Fibroblast of villous mesenchyme (primary cell): ENCODE data around the gene TNFRSF1B. TPM values are rescaled to one million over a fixed set of nuclear protein-coding genes. Genes with fewer than 3 reads are reported as not detected.

Experiments used
- DNase-seq: peaks from one replicate; pipeline ENCODE4 v3.0.0-alpha.2; 2010; ENCODE audit warnings: low read depth
- H3K4me3 ChIP-seq: 2 replicates; pipeline ENCODE4 v1.5.1; 2011; ENCODE audit warnings: low read depth, mild to moderate bottlenecking, low read length
- total RNA-seq: library from RNA; depleted of rRNA; stranded (reverse); fragments of >200 nt; gene quantifications from 2 replicates; pipeline ENCODE4 v1.2.3, GENCODE V29; 2012
- TF ChIP-seq, protein P1 (sequence below): IDR thresholded peaks from 2 replicates; pipeline ENCODE4 v1.5.1; 2012; ENCODE audit warnings: low read depth, mild to moderate bottlenecking, low read length; ENCODE audit not compliant: insufficient read depth

Gene TNFRSF1B
- total RNA-seq, 1 donor, result 25.9 TPM

DNA sequence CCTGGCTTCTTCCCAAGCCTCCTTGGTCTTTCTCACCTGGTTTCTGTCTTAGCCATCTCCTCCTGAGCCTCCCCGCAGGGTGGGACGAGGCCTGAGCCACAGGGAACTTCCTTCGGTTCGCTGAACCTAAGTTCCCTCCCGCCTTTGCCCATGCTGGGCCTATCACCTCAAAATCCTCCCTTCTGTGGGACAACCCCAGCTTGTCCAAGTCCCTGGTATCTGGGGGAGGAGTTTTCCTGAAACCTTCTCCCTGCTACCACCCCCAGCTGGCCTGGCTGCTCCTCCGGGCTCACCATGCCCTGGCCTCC, 35.4 kb downstream of the TNFRSF1B start:
- H3K4me3 ChIP-seq, result no peak overlapping the region
- no peak for DNase-seq
- TF ChIP-seq, protein P1, sequence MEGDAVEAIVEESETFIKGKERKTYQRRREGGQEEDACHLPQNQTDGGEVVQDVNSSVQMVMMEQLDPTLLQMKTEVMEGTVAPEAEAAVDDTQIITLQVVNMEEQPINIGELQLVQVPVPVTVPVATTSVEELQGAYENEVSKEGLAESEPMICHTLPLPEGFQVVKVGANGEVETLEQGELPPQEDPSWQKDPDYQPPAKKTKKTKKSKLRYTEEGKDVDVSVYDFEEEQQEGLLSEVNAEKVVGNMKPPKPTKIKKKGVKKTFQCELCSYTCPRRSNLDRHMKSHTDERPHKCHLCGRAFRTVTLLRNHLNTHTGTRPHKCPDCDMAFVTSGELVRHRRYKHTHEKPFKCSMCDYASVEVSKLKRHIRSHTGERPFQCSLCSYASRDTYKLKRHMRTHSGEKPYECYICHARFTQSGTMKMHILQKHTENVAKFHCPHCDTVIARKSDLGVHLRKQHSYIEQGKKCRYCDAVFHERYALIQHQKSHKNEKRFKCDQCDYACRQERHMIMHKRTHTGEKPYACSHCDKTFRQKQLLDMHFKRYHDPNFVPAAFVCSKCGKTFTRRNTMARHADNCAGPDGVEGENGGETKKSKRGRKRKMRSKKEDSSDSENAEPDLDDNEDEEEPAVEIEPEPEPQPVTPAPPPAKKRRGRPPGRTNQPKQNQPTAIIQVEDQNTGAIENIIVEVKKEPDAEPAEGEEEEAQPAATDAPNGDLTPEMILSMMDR, result no peak

DNA sequence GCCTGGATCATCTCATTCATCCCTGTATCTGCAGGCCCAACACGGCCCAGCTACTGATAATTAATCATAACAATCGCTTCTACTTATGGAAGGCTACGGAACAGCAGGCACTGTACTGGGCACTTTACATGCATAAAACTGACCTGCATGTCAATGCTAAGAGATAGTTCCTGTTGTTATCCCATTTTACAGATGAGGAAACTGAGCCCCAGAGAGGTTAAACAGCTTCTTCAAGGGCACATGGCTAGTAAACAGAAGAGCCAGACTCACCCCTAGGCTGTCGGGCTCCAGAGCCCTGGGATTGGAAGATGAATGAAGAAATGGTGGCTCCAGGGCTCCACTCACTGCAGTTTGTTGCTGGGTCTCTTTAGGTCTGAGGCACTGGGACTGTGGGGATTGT, 35.8 kb downstream of the TNFRSF1B start:
- TF ChIP-seq, protein P1, result no peak
- H3K4me3 ChIP-seq, result no peak overlapping the region
- no peak for DNase-seq

DNA sequence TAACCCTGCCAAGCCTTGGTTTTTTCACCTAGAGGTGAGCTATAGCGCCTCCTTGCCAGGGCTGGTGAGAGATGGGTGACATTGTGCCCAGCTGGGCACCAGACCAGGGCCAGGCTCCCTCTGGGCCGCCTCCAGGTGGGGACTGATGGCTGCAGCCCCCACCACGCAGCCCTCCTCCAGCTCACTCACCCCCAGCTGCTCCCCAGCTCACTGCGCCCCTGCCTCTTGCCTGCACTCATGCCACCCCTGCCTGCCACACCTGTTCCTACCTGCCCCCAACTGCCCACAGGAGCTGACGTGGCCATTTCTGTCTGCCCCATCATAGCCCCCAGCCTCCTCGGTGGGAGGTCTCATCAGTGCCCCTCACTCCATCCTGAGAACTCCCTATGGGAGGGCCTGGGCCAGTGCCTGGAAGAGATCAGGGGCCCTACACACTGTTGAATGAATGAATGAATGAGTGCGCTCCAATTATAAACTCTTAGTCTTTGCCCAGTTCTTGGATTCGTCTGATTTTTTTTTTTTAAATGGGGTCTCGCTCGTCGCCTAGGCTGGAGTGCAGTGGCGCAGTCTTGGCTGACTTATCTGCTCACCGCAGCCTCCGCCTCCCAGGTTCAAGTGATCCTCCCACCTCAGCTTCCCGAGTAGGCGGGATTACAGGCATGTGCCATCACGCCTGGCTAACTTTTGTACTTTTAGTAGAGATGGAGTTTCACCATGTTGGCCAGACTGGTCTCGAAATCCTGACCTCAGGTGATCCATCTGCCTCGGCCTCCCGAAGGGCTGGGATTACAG, 36.6 kb downstream of the TNFRSF1B start:
- no peak overlapping the region for H3K4me3 ChIP-seq
- TF ChIP-seq, protein P1, result no peak
- no peak for DNase-seq

DNA sequence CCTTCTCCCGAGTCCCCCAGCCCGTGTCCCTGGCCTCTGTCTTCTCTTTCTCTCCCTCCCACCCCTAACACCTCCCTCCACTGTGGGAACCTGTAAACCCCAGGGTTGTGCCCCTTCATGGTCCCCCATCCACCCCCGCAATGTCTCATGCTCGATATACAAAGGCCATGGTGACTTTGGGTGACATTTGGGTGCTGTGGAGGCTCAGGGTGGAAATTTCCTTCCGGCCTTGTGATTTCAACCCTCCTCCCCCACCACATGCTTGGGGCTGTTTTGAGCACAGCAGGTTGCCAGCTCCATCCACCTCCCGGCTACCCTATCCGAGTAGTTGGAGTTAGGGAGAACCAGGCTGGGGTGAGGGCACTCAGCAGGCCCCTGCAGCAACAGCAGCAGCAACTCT, 37.3 kb downstream of the TNFRSF1B start:
- TF ChIP-seq, protein P1, result no peak
- DNase-seq, result no peak
- no peak overlapping the region for H3K4me3 ChIP-seq

DNA sequence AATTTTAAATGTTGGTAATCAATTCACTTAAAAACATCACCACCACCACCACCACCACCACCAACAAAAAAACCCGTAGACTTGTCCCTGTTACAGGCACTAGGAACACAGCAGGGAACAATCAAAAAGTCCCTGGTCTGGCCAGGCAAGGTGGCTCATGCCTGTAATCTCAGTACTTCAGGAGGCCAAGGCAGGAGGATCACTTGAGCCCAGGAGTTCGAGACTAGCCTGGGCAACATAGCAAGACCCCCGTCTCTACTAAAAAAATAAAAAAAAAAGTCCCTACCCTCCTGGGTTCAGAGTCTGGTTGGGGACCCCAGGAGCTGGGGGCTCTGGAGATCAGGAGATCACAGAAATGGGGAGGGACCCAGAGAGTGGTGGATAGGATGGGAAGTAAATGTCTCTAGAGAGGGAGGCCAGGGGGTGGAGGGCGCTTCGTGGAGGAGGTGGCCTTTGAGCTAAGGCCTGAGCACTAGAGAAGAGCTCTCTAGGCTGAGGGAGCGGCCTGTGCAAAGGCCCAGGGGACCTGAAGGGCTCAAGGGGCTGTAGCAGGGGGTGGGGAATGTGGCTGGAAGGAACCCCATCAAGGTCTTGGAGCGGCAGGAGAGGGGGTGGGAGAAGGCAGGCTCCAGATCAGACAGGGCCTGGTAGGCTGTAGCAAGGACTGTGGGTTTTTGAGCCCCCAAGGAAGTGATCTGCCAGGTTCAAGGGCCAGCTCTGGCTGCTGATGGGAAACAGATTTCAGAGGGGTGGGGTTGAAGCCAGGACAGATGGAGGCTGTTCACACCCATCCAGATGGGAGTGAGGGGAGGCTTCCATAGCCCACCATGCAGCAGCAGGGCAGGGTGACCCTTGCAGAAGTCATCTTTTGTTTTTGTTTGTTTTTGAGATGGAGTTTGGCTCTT, 38.2 kb downstream of the TNFRSF1B start:
- TF ChIP-seq, protein P1, result no peak
- DNase-seq, result no peak
- no peak overlapping the region for H3K4me3 ChIP-seq

DNA sequence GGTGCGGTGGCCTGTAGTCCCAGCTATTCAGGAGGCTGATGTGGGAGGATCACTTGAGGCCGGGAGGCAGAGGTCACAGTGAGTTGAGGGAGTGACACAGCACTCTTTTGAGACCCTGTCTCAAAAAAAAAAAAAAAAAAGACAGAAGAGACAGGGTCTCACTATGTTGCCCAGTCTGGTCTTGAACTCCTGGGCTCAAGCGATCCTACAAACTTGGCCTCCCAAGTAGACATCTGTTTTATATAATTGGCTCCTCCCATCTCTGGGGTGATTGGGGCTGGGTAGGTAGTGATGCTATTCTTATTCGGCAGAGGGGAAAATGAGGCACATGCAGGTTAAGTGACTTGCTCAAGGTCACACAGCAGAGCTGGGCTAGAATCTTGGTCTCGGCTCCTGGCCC, 39.4 kb downstream of the TNFRSF1B start:
- TF ChIP-seq, protein P1, result no peak
- H3K4me3 ChIP-seq, result no peak overlapping the region
- no peak for DNase-seq
